HepG2 (cell line): Measurements from ENCODE around the gene CEP20. TPM values are rescaled to one million over a fixed set of nuclear protein-coding genes. Genes with fewer than 3 reads are reported as not detected.

Experiments
- FOXK1 ChIP-seq: sonication (generic); formaldehyde crosslinking; IDR thresholded peaks from 2 replicates; pipeline ENCODE4 v1.4.0; 2020; ENCODE audit warnings: low read depth, missing genetic modification reagents, borderline replicate concordance
- FOXO1 ChIP-seq: sonication (generic); formaldehyde crosslinking; IDR thresholded peaks from 2 replicates; pipeline ENCODE4 v1.4.0; 2020; ENCODE audit warnings: missing genetic modification reagents
- IRF2 ChIP-seq: IDR thresholded peaks from 2 replicates; pipeline ENCODE4 v1.6.1; 2018; ENCODE audit warnings: missing genetic modification reagents, missing compliant biosample characterization
- KAT7 ChIP-seq: IDR thresholded peaks from 2 replicates; pipeline ENCODE4 v1.6.1; 2018; ENCODE audit warnings: borderline replicate concordance, missing compliant biosample characterization
- NFATC3 ChIP-seq: sonication (generic); formaldehyde crosslinking; IDR thresholded peaks from 2 replicates; pipeline ENCODE4 v1.5.1; 2020; ENCODE audit warnings: mild to moderate bottlenecking, missing genetic modification reagents
- PHF8 ChIP-seq: sonication (generic); formaldehyde crosslinking; IDR thresholded peaks from 2 replicates; pipeline ENCODE4 v1.5.0; 2020; ENCODE audit warnings: missing genetic modification reagents
- RARG ChIP-seq: sonication (generic); formaldehyde crosslinking; IDR thresholded peaks from 2 replicates; pipeline ENCODE4 v1.4.0; 2020; ENCODE audit warnings: low read depth, mild to moderate bottlenecking, missing genetic modification reagents
- SNAI1 ChIP-seq: sonication (generic); formaldehyde crosslinking; IDR thresholded peaks from 2 replicates; pipeline ENCODE4 v1.5.0; 2020; ENCODE audit warnings: mild to moderate bottlenecking, missing genetic modification reagents, borderline replicate concordance
- ZNF329 ChIP-seq: sonication (generic); formaldehyde crosslinking; IDR thresholded peaks from 2 replicates; pipeline ENCODE4 v1.9.0; 2021; ENCODE audit warnings: low read depth, mild to moderate bottlenecking, missing genetic modification reagents
- ZNF563 ChIP-seq: sonication (generic); formaldehyde crosslinking; IDR thresholded peaks from 2 replicates; pipeline ENCODE4 v1.8.0; 2022; ENCODE audit warnings: mild to moderate bottlenecking, moderate library complexity, missing genetic modification reagents
- ZNF570 ChIP-seq: sonication (generic); formaldehyde crosslinking; IDR thresholded peaks from 2 replicates; pipeline ENCODE4 v1.4.0; 2020; ENCODE audit warnings: mild to moderate bottlenecking, missing genetic modification reagents, borderline replicate concordance
- polyA plus RNA-seq, 8 experiments: library from polyadenylated mRNA; depleted of rRNA in 3 of 8; stranded (reverse) in 7 of 8; unstranded in 1 of 8; fragments of >200 nt; fragmentation: Illumina TruSeq in 4 of 8; extraction: Trizol in 4 of 8; gene quantifications; 2 replicates each; pipeline versions ENCODE4 v1.2.1 to v1.2.3, GENCODE V29; 2011 to 2016; ENCODE audit warnings: low read depth in 4 of 8, missing spikeins in 1 of 8, mixed read lengths in 1 of 8; ENCODE audit not compliant: insufficient read depth in 1 of 8
- total RNA-seq, 5 experiments: library from RNA; depleted of rRNA; stranded (reverse); fragments of >200 nt; fragmentation: Illumina TruSeq; extraction: Trizol; gene quantifications; 2 replicates each; pipeline ENCODE4 v1.2.3, GENCODE V29; 2016; ENCODE audit warnings: low read depth in 1 of 5
- TF ChIP-seq, protein P1 (sequence below): sonication (generic); formaldehyde crosslinking; IDR thresholded peaks from 2 replicates; pipeline ENCODE4 v1.5.1; 2020; ENCODE audit warnings: mild to moderate bottlenecking, missing genetic modification reagents, moderate library complexity
- TF ChIP-seq, protein P2 (sequence below): sonication (generic); formaldehyde crosslinking; IDR thresholded peaks from 2 replicates; pipeline ENCODE4 v1.4.0; 2020; ENCODE audit warnings: mild to moderate bottlenecking, missing genetic modification reagents
- TF ChIP-seq, protein P3 (sequence below): sonication (generic); formaldehyde crosslinking; IDR thresholded peaks from 2 replicates; pipeline ENCODE4 v1.5.1; 2020; ENCODE audit warnings: mild to moderate bottlenecking, missing genetic modification reagents
- TF ChIP-seq, protein P4 (sequence below): sonication (generic); formaldehyde crosslinking; IDR thresholded peaks from 2 replicates; pipeline ENCODE4; 2020; ENCODE audit warnings: missing genetic modification reagents, mild to moderate bottlenecking, borderline replicate concordance

The CEP20 gene
- total and polyA plus RNA-seq, 2 of the 13 experiments (the other 11 are each of a cell fraction or from before 2014, with no cell fraction given) = 53.0 to 54.1 TPM

DNA sequence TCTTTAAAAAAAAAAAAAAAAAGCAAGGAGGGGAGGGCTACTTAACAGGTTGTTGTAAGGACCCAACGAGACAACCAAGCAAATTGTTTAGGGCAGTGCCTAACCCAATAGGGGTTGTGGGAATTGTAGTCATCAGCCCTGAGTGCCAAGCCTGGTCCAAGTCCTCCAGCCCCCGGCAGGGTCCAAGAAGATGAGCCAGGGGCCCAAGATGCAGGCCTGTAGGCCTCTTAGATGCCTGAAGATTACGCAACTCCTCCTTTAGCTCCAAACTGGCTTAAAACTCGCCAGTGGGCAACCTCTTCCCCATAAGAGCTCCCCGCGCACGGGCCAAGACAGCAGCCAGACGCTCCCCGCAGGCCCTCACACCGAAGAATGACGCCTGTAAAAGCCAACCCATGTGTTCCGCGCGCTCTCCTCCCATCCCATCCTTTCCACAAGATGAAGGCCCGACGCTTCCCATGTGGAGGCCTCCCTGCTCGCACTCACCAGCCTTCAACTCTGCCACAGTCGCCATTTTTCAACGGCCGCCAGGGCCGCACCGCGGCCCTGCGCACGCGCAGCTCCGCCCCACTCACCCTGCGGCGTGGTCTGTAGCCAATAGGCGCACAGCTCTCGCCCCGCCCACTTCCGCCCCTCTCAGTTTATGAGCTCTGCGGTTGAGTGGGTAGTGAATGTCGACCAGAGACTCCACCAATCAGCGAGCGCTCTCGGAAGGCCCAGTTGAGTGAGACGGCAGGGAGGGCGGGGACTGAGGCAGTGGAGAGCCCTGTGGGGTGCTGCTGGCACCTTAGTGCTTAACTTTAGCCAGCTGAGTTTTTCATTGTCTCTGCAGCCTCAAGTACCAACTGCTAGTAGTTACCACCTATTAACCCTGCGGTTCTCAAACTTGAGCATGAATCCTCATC is at the start of gene CEP20 (continued):
- TF ChIP-seq KAT7 = 0 out of 2 replicates have a peak, but pooled peaks have one; percentile 33
- TF ChIP-seq PHF8 = peak; percentile 99
- TF ChIP-seq, protein P1, sequence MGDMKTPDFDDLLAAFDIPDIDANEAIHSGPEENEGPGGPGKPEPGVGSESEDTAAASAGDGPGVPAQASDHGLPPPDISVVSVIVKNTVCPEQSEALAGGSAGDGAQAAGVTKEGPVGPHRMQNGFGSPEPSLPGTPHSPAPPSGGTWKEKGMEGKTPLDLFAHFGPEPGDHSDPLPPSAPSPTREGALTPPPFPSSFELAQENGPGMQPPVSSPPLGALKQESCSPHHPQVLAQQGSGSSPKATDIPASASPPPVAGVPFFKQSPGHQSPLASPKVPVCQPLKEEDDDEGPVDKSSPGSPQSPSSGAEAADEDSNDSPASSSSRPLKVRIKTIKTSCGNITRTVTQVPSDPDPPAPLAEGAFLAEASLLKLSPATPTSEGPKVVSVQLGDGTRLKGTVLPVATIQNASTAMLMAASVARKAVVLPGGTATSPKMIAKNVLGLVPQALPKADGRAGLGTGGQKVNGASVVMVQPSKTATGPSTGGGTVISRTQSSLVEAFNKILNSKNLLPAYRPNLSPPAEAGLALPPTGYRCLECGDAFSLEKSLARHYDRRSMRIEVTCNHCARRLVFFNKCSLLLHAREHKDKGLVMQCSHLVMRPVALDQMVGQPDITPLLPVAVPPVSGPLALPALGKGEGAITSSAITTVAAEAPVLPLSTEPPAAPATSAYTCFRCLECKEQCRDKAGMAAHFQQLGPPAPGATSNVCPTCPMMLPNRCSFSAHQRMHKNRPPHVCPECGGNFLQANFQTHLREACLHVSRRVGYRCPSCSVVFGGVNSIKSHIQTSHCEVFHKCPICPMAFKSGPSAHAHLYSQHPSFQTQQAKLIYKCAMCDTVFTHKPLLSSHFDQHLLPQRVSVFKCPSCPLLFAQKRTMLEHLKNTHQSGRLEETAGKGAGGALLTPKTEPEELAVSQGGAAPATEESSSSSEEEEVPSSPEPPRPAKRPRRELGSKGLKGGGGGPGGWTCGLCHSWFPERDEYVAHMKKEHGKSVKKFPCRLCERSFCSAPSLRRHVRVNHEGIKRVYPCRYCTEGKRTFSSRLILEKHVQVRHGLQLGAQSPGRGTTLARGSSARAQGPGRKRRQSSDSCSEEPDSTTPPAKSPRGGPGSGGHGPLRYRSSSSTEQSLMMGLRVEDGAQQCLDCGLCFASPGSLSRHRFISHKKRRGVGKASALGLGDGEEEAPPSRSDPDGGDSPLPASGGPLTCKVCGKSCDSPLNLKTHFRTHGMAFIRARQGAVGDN (CRISPR knock-in tag) = peak; percentile 88
- TF ChIP-seq, protein P2, sequence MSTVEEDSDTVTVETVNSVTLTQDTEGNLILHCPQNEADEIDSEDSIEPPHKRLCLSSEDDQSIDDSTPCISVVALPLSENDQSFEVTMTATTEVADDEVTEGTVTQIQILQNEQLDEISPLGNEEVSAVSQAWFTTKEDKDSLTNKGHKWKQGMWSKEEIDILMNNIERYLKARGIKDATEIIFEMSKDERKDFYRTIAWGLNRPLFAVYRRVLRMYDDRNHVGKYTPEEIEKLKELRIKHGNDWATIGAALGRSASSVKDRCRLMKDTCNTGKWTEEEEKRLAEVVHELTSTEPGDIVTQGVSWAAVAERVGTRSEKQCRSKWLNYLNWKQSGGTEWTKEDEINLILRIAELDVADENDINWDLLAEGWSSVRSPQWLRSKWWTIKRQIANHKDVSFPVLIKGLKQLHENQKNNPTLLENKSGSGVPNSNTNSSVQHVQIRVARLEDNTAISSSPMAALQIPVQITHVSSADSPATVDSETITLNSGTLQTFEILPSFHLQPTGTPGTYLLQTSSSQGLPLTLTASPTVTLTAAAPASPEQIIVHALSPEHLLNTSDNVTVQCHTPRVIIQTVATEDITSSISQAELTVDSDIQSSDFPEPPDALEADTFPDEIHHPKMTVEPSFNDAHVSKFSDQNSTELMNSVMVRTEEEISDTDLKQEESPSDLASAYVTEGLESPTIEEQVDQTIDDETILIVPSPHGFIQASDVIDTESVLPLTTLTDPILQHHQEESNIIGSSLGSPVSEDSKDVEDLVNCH (CRISPR knock-in tag) = no peak
- TF ChIP-seq RARG (CRISPR knock-in tag) = no peak
- no peak for TF ChIP-seq SNAI1 (CRISPR knock-in tag)
- TF ChIP-seq, protein P3, sequence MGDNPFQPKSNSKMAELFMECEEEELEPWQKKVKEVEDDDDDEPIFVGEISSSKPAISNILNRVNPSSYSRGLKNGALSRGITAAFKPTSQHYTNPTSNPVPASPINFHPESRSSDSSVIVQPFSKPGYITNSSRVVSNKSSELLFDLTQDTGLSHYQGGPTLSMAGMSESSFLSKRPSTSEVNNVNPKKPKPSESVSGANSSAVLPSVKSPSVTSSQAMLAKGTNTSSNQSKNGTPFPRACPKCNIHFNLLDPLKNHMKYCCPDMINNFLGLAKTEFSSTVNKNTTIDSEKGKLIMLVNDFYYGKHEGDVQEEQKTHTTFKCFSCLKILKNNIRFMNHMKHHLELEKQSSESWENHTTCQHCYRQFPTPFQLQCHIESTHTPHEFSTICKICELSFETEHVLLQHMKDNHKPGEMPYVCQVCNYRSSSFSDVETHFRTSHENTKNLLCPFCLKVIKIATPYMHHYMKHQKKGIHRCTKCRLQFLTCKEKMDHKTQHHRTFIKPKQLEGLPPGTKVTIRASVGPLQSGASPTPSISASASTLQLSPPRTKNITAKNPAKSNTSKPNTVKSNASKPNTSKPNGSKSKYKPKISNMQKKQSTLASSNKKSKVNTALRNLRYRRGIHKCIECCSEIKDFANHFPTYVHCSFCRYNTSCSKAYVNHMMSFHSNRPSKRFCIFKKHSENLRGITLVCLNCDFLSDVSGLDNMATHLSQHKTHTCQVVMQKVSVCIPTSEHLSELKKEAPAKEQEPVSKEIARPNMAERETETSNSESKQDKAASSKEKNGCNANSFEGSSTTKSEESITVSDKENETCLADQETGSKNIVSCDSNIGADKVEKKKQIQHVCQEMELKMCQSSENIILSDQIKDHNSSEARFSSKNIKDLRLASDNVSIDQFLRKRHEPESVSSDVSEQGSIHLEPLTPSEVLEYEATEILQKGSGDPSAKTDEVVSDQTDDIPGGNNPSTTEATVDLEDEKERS (CRISPR knock-in tag) = no peak
- no peak for TF ChIP-seq NFATC3 (CRISPR knock-in tag)
- TF ChIP-seq FOXO1 (CRISPR knock-in tag) = no peak; the same call in 1 of the 2 replicates
- peak; percentile 87 for TF ChIP-seq ZNF563 (CRISPR knock-in tag)
- TF ChIP-seq, protein P4, sequence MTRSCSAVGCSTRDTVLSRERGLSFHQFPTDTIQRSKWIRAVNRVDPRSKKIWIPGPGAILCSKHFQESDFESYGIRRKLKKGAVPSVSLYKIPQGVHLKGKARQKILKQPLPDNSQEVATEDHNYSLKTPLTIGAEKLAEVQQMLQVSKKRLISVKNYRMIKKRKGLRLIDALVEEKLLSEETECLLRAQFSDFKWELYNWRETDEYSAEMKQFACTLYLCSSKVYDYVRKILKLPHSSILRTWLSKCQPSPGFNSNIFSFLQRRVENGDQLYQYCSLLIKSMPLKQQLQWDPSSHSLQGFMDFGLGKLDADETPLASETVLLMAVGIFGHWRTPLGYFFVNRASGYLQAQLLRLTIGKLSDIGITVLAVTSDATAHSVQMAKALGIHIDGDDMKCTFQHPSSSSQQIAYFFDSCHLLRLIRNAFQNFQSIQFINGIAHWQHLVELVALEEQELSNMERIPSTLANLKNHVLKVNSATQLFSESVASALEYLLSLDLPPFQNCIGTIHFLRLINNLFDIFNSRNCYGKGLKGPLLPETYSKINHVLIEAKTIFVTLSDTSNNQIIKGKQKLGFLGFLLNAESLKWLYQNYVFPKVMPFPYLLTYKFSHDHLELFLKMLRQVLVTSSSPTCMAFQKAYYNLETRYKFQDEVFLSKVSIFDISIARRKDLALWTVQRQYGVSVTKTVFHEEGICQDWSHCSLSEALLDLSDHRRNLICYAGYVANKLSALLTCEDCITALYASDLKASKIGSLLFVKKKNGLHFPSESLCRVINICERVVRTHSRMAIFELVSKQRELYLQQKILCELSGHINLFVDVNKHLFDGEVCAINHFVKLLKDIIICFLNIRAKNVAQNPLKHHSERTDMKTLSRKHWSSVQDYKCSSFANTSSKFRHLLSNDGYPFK = peak; percentile 94
- no peak for TF ChIP-seq ZNF570
- peak; percentile 68; the same call in 1 of the 2 replicates for TF ChIP-seq FOXK1
- peak; percentile 69; the same call in 1 of the 2 replicates for TF ChIP-seq IRF2
- TF ChIP-seq ZNF329 (CRISPR knock-in tag) = no peak
